GM19467 (cell line): ENCODE data around the gene SF3B4.

Source experiments
- ATAC-seq: cut with Tn5 transposase; IDR thresholded peaks from one replicate; pipeline ENCODE4 v1.9.1; 2021; ENCODE audit warnings: mild to moderate bottlenecking, moderate library complexity; ENCODE audit not compliant: unreplicated experiment

Gene SF3B4

DNA sequence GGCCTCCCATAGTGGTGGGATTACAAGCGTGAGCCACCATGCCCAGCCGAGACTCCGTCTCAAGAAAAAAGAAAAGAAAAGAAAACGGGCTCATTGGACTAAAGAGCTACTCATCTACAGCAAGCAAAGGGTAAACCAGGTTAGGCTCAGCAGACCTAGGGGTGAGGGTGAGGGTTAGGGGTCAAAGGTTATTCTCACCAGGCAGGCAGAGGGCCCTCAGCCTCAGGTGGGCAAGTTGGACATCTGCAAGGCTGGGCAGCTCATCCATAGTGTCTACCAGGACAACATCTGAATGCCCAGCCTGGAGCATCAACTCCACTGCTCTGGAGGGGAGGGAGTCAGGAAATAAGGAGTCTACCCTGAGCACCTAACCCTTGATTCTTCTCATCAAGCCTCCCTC is 5.6 kb upstream of the SF3B4 start:
- ATAC-seq, result no peak

GRCh38 chr1:149932474-149932873 is 4.9 kb upstream of the SF3B4 start:
- ATAC-seq, result no peak

- ATAC-seq, result no peak
These were observed 3.7 kb upstream of the SF3B4 start for GRCh38 chr1:149931212-149931790.

GRCh38 chr1:149929856-149930255 is 2.3 kb upstream of the SF3B4 start:
- ATAC-seq, result no peak

GRCh38 chr1:149928401-149928724 is 760 bp upstream of the SF3B4 start:
- no peak for ATAC-seq

GRCh38 chr1:149927056-149927562 is 494 bp downstream of the SF3B4 start:
- ATAC-seq, result no peak

DNA sequence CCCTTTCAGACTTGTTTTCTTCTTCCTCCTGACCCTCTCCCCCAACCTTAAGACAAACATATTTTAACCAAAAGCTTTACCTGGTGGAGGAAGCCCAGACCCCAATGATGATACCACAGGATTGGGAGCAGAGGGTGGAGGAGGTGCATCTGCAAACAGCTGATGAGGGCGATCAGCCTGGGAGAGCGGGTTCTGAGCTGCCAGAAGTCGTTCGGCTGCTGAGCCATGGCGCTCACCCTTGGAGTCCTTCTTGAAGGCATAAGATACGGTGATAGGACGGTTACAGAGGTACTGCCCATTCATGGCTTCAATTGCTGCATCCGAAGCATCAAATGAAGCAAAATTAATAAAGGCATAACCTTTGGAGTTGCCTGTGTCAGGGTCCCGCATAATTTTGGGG is 1.3 kb downstream of the SF3B4 start:
- ATAC-seq, result no peak

DNA sequence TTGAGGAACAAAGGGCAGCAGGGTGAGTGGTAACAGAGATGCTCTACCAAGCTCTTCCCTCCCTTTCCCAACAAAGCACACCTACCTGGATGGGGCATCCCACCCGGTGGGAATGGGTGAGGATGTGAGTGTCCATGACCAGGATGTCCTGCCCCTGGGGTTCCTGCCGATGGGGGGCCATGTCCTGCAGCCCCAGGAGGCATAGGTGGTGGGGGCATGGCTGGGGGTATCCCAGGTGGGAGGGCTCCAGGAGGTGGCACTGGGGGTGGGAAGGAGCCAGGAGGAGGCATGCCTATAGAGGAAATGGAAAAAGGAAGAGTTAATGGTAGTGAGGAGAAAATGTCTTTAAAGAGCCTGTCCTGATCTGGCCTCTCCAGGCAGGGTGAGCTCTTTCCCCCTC is 1.9 kb downstream of the SF3B4 start:
- no peak for ATAC-seq

DNA sequence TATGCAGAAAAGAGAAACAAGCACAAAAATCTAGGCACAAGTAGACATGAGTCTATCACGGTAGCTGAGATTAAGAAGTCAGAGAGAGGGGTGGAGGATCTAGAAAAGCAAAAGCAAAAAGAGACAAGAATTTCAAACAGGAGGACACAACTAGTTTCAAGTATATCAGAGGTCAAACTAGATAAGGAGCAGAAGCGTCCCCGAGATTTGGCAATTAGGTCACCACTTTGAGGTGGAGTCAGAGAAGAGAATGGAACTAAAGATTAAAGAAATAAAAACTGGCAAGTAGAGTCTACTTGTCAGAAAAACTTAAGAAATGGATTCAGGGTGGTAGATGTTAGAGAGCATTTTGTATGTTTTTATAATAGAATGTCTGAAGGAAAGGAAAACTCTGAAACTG is 2.3 kb downstream of the SF3B4 start:
- no peak for ATAC-seq

GRCh38 chr1:149923626-149924025 is 4.0 kb downstream of the SF3B4 start:
- ATAC-seq, result no peak

GRCh38 chr1:149917571-149918144 is 9.9 kb downstream of the SF3B4 start, which contains the start of gene SV2A:
SV2A (minus strand) TSS chr1:149917844; CDS start chr1:149913840, 4,004 bp downstream.
- ATAC-seq, result no peak

- no peak for ATAC-seq
These were observed 10.7 kb downstream of the SF3B4 start for GRCh38 chr1:149916898-149917252.

DNA sequence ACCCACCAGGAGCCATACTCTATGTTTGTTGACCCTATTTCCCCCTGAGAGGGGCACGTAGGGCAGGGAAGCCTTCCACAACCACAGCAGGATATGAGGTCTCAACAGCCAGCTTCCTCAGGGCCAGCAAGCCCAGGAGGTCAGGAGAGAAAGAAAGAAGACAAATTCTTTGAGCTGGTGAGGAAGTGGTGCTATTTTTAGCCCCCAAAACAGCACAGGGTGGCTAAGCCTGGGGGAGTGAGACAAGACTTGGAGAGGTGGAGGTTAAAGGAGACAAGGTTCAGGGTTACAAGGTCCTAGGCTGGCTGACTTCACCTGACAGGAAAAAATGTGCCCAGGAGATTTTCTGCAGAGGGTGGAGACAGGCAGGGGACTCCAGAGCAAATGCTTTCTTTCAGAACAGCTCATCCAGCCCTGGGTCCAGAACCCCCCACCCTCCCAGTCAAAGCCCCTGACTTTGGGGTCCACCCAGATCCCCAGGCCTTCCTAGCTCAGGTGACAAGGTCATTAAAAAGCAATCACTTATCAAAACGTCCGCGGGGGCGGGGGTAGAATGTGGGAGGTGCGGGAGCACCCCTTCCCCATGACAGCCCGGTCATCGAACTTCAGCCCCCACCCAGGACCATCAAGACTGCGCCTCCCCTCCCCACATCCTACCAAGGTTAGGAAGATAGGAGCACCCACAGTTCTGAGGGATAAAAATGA is 11.3 kb downstream of the SF3B4 start:
- no peak for ATAC-seq

GRCh38 chr1:149915429-149916192 is 12.0 kb downstream of the SF3B4 start:
- no peak for ATAC-seq

DNA sequence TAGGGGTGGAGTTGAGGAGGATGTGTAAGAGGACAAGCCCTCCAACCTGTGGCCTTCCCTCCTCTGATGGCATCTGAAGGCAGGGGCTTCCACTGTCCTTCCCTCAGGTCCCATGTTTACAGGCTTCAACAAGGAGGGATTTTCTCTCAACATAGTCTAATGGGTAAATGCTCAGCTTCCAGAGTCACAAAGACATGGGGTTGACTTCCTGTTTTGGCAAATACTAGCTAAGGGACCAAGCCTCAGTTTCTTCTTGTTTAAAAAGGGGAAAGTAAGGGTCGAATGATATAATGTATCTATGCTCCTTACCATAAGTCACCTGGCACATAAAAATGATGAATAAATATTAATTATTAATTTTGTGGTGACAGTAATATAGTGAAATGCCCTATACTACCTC is 13.1 kb downstream of the SF3B4 start:
- ATAC-seq, result no peak

DNA sequence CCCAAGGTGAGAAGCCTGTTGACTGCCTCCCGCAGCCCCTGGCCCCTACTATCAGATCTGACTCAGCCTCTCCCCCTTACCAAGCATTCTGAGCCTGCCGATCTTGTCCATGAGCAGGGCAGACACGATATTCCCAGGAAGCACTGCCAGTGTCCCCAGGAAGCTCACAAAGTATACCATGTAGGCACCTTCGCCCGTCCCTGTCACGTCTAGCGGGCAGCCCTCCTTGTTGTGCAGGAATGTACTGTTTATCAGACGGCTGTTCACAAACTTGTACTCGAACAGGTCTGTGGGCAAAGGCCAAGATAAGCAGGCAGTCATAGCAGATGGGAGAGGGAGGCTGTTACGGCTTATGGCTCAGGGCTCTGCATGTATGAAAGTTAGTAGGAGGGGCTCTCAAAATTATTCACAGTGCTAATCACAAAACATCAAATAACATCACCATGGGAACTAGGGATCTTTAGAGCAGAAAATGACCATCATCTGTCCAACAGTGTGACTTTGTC is 21.0 kb downstream of the SF3B4 start:
- no peak for ATAC-seq

DNA sequence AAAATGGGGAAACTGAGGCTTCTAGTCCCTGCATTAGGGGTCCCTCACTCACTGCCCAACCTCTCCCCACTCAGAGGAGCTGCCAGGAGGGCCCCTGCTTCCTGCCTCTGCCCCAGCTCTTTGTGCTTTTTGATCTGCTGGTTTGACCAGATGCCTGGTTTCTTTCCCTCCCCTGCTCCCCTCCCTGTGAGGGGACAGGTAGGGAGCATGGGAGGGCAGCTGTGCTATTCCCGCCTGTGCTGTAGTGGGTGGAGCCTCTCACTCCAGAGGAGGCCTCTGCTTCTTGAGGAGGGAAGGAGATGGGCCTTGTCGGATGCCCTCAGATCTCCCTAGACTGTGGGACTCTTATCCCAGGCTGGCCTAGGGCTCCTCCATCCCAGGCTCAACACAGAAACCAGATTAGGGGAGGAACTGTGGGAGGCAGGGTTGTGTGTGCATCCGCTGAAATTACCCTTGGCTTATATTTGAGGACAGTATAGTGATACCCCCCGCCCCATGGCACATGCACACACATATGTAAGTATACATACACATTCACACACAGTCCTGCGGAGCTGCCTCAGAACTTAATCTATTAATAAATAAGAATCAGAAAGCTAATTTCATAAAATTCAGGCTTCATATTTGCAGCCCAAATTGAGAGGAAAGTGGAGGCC is 23.6 kb downstream of the SF3B4 start:
- no peak for ATAC-seq

DNA sequence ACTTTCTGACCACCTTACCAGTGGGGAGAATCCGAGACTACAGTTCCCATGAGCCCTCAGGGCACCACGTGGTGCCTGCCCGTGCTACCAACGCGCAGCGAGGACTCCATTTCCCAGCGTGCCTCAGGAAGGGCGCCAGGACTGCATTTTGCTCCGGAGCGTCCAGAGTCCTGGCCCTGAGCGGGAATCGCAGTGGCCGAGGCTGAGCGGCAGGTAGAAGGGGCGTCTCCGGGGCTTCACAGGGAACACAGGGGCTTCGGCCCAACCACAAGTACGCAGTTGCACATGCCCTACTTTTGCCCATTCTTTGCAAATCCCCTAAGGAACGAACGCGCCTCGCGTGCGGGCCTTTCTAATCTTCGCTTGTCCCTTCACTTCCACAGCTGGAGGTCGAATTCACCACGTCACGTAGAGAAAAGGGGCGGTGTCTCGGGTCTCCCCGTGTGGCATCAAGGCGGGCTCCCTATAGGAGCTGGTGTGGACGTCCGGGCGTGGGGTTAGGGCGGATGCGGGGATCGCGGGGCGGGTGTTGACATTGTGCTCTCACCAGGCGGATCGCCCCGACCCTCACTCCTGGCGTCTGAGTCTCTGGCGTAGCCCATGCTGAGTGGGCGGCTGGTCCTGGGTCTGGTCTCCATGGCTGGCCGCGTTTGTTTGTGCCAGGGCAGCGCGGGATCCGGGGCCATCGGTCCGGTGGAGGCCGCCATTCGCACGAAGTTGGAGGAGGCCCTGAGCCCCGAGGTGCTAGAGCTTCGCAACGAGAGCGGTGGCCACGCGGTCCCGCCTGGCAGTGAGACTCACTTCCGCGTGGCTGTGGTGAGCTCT is 27.9 kb downstream of the SF3B4 start, which contains the start of gene BOLA1:
BOLA1 (plus strand) TSS at position 109 of the 825 bp plus-strand sequence; CDS start at position 601, 492 bp downstream.
- ATAC-seq, result peak; percentile 91

- ATAC-seq, result no peak
These were observed 31.0 kb downstream of the SF3B4 start for GRCh38 chr1:149896575-149896974.

GRCh38 chr1:149888999-149889289 is 38.7 kb downstream of the SF3B4 start:
- no peak for ATAC-seq
